GM20000 (cell line): ENCODE measurements around the gene CMIP.

Source experiments
- DNase-seq: peaks from one replicate; pipeline ENCODE4 v3.0.0; 2012; ENCODE audit warnings: low spot score
- CTCF ChIP-seq: IDR thresholded peaks from 2 replicates; pipeline ENCODE4 v1.5.1; 2012; ENCODE audit warnings: mild to moderate bottlenecking, control low read depth; ENCODE audit errors: extremely low read depth, missing control alignments

CMIP gene

GRCh38 chr16:81673432-81673831, 228.8 kb downstream of the CMIP start:
- TF ChIP-seq CTCF = no peak
- DNase-seq = no peak

GRCh38 chr16:81675662-81676061, 231.1 kb downstream of the CMIP start:
- no peak for DNase-seq
- TF ChIP-seq CTCF = no peak

GRCh38 chr16:81676066-81676882, 231.7 kb downstream of the CMIP start:
- TF ChIP-seq CTCF = no peak

GRCh38 chr16:81676883-81677737, 232.5 kb downstream of the CMIP start:
- no peak for TF ChIP-seq CTCF
- no peak for DNase-seq

More at GRCh38 chr16:81676066-81676882, 231.7 kb downstream of the CMIP start:
- DNase-seq = no peak

- DNase-seq = no peak
- no peak for TF ChIP-seq CTCF
These were observed 233.9 kb downstream of the CMIP start for GRCh38 chr16:81678326-81679095.

- no peak for DNase-seq
- no peak for TF ChIP-seq CTCF
These were observed 235.3 kb downstream of the CMIP start for GRCh38 chr16:81679721-81680430.
